ENCODE results near the gene SVOP. TPM values are rescaled to one million over a fixed set of nuclear protein-coding genes. Genes with fewer than 3 reads are reported as not detected.
A peak's percentile ranks its signal among the peaks of the same experiment; 100 is the strongest.

SVOP gene
- total and polyA plus RNA-seq, 2 of the 8 experiments (the other 6 are each of a cell fraction or from before 2014, with no cell fraction given), result 0.06 TPM; not detected in 1

DNA sequence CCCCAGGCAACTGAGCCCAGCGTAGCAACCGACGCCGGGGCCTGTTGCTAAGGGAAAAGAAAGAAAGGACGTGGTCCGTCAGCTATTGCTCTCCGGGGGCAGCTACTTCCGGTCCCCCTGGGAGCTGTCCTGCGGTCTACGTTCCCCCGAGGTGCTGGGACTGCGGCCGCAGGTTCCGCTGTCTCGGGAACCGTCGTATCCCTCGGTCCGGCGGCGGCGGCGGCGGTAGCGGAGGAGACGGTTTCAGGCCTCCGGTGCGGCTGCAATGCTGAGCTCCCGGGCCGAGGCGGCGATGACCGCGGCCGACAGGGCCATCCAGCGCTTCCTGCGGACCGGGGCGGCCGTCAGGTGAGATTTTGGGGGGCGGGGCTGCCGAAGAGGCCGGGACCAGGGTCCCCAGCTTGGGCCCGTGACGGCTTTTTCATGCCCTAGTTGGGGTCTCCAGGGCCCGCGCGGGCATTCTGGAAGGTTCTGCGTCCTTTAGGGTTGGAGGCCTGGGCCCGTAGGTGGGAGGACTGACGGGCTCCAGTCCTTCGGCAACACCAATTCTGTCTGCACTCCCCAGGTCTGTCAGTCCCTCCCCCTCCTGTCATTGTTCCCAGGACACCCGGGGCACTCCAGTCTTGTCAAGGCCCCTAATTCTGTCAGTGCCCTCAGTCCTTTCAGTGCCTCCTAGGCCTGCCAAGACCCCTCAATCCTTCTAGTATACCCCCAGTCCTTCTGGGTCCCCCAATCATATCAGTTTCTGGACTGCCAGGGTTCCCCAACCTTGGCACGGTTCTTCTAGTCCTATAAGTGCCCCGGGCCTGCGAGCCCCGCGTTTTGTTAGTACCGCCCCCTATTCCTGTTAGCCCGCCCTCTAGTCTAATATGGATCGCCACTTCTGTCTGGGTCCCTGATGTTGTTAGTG, 31.8 kb upstream of the SVOP start, which contains the start of gene USP30 (continued):
- TF ChIP-seq CBX8 (IDR thresholded peaks at IDR 0.05; ENCODE audit: borderline replicate concordance, low read depth, low read length), result no peak
- TF ChIP-seq RBBP5 (IDR thresholded peaks at IDR 0.05; ENCODE audit: borderline replicate concordance, low read depth, low read length), result peak; percentile 82
- TF ChIP-seq CHD2 (IDR thresholded peaks at IDR 0.05; ENCODE audit: low read length), result peak; percentile 70; the same call in 1 of the 2 replicates
- TF ChIP-seq, protein P1, sequence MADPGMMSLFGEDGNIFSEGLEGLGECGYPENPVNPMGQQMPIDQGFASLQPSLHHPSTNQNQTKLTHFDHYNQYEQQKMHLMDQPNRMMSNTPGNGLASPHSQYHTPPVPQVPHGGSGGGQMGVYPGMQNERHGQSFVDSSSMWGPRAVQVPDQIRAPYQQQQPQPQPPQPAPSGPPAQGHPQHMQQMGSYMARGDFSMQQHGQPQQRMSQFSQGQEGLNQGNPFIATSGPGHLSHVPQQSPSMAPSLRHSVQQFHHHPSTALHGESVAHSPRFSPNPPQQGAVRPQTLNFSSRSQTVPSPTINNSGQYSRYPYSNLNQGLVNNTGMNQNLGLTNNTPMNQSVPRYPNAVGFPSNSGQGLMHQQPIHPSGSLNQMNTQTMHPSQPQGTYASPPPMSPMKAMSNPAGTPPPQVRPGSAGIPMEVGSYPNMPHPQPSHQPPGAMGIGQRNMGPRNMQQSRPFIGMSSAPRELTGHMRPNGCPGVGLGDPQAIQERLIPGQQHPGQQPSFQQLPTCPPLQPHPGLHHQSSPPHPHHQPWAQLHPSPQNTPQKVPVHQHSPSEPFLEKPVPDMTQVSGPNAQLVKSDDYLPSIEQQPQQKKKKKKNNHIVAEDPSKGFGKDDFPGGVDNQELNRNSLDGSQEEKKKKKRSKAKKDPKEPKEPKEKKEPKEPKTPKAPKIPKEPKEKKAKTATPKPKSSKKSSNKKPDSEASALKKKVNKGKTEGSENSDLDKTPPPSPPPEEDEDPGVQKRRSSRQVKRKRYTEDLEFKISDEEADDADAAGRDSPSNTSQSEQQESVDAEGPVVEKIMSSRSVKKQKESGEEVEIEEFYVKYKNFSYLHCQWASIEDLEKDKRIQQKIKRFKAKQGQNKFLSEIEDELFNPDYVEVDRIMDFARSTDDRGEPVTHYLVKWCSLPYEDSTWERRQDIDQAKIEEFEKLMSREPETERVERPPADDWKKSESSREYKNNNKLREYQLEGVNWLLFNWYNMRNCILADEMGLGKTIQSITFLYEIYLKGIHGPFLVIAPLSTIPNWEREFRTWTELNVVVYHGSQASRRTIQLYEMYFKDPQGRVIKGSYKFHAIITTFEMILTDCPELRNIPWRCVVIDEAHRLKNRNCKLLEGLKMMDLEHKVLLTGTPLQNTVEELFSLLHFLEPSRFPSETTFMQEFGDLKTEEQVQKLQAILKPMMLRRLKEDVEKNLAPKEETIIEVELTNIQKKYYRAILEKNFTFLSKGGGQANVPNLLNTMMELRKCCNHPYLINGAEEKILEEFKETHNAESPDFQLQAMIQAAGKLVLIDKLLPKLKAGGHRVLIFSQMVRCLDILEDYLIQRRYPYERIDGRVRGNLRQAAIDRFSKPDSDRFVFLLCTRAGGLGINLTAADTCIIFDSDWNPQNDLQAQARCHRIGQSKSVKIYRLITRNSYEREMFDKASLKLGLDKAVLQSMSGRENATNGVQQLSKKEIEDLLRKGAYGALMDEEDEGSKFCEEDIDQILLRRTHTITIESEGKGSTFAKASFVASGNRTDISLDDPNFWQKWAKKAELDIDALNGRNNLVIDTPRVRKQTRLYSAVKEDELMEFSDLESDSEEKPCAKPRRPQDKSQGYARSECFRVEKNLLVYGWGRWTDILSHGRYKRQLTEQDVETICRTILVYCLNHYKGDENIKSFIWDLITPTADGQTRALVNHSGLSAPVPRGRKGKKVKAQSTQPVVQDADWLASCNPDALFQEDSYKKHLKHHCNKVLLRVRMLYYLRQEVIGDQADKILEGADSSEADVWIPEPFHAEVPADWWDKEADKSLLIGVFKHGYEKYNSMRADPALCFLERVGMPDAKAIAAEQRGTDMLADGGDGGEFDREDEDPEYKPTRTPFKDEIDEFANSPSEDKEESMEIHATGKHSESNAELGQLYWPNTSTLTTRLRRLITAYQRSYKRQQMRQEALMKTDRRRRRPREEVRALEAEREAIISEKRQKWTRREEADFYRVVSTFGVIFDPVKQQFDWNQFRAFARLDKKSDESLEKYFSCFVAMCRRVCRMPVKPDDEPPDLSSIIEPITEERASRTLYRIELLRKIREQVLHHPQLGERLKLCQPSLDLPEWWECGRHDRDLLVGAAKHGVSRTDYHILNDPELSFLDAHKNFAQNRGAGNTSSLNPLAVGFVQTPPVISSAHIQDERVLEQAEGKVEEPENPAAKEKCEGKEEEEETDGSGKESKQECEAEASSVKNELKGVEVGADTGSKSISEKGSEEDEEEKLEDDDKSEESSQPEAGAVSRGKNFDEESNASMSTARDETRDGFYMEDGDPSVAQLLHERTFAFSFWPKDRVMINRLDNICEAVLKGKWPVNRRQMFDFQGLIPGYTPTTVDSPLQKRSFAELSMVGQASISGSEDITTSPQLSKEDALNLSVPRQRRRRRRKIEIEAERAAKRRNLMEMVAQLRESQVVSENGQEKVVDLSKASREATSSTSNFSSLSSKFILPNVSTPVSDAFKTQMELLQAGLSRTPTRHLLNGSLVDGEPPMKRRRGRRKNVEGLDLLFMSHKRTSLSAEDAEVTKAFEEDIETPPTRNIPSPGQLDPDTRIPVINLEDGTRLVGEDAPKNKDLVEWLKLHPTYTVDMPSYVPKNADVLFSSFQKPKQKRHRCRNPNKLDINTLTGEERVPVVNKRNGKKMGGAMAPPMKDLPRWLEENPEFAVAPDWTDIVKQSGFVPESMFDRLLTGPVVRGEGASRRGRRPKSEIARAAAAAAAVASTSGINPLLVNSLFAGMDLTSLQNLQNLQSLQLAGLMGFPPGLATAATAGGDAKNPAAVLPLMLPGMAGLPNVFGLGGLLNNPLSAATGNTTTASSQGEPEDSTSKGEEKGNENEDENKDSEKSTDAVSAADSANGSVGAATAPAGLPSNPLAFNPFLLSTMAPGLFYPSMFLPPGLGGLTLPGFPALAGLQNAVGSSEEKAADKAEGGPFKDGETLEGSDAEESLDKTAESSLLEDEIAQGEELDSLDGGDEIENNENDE (IDR thresholded peaks at IDR 0.05; ENCODE audit: insufficient replicate concordance, low read length), result no peak
- peak; percentile 37; the same call in 1 of the 2 replicates for TF ChIP-seq YY1 (IDR thresholded peaks at IDR 0.05; ENCODE audit: low read depth, low read length)
- no peak for TF ChIP-seq POU5F1 (IDR thresholded peaks at IDR 0.05; ENCODE audit: low read depth, low read length)
- TF ChIP-seq JUND (IDR thresholded peaks at IDR 0.05; ENCODE audit: low read length), result no peak; the same call in 1 of the 2 replicates
- peak; percentile 56; the same call in 1 of the 2 replicates for TF ChIP-seq SIX5 (IDR thresholded peaks at IDR 0.05; ENCODE audit: low read depth, low read length)
- TF ChIP-seq KDM1A (IDR thresholded peaks at IDR 0.05; ENCODE audit: borderline replicate concordance, low read length), result no peak
- TF ChIP-seq SP4 (IDR thresholded peaks at IDR 0.05; ENCODE audit: low read length), result peak; percentile 90; the same call in 1 of the 2 replicates
